ENCODE results near the gene LMAN1. TPM values are rescaled to one million over a fixed set of nuclear protein-coding genes. Genes with fewer than 3 reads are reported as not detected.

Gene LMAN1
- total RNA-seq, 3 donors from 2014 or later = 106 to 130 (median 116) TPM

DNA sequence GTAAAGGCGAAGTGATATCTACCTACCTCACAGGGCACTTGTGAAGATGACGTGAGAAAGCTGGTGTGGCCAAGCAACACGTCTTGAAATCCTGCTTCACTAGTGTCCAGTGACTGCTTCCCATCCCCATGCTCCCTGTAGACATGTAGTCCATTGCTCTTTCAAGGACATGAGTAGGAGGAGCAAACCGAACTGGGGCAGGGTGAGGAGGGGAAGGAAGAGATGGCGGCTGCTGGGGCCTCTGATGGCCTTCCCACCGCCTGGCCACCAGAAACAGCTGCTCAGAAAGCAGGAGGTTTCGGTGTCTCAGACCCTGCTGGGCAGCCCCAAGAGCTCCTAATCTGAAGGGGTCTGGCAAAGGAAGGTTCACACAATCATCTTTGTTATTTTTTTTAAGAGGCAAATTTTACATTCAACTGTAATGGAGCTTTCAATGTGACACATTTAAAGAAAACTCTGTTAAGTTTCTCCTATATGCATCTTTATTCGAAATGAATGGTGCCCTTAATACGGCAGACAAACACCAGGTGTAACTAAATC is 55.3 kb downstream of the LMAN1 start:
- Mint-ChIP-seq H3K4me1 (ENCODE audit: low read depth) (no peaks in the 10 kb centered on the region), H3K4me3 (no peak overlapping the region), H3K36me3 (ENCODE audit: insufficient read depth) (no peaks in the 10 kb centered on the region), H3K27me3 (ENCODE audit: low read depth) (peaks cover 26% of the 10 kb centered on the region), H3K9me3 (no peaks in the 10 kb centered on the region)
- DNase-seq = no peak
- no peak for ATAC-seq

DNA sequence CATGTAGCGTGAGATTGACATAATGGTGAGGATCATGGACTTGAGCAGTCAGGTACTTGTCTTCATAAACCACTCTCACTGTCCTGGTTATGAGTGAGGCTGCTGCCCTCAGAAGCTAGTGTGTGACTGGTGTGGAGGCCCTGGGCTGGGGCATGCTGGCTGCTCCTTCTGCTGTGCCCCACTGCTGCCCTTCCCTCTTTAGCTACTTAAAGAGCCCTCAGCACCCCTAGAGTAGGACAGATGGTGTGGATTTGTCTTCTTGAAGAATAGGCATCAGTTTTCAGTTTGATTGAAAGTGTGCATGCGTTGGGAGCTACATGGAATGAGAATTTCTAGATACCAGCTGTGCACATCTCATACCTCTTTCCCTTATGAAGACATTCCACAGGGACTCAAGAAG is 56.1 kb downstream of the LMAN1 start:
- no peaks in the 10 kb centered on the region for H3K9me3 Mint-ChIP-seq
- H3K4me1 Mint-ChIP-seq (ENCODE audit: low read depth) = no peaks in the 10 kb centered on the region
- H3K27me3 Mint-ChIP-seq (ENCODE audit: low read depth) = peaks cover 20% of the 10 kb centered on the region
- no peak overlapping the region for H3K4me3 Mint-ChIP-seq
- ATAC-seq (no peak), DNase-seq (no peak)
- no peaks in the 10 kb centered on the region for H3K36me3 Mint-ChIP-seq (ENCODE audit: insufficient read depth)

DNA sequence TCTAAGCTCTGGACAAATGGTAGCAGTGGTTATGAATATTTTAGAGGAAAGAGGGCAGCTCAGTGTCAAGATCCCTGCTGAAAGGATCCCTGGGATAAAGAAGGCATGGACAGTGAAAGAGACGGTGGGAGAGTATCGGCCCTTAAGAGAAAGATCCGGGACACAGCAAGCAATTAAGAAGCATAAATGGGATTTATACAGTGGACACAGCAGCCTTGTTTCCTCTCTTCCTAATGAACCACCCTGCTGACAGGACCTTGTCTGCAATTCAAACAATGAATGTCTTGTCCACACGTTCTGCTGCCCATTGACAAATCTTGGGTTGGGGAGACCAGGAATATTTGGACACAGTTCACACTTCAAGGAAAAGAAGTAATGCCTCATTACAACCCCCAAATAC is 57.1 kb downstream of the LMAN1 start:
- no peaks in the 10 kb centered on the region for H3K9me3 Mint-ChIP-seq
- H3K4me1 Mint-ChIP-seq (ENCODE audit: low read depth) = no peaks in the 10 kb centered on the region
- peaks cover 18% of the 10 kb centered on the region for H3K27me3 Mint-ChIP-seq (ENCODE audit: low read depth)
- H3K36me3 Mint-ChIP-seq (ENCODE audit: insufficient read depth) = no peaks in the 10 kb centered on the region
- H3K4me3 Mint-ChIP-seq = no peak overlapping the region
- no peak for DNase-seq
- ATAC-seq = no peak

DNA sequence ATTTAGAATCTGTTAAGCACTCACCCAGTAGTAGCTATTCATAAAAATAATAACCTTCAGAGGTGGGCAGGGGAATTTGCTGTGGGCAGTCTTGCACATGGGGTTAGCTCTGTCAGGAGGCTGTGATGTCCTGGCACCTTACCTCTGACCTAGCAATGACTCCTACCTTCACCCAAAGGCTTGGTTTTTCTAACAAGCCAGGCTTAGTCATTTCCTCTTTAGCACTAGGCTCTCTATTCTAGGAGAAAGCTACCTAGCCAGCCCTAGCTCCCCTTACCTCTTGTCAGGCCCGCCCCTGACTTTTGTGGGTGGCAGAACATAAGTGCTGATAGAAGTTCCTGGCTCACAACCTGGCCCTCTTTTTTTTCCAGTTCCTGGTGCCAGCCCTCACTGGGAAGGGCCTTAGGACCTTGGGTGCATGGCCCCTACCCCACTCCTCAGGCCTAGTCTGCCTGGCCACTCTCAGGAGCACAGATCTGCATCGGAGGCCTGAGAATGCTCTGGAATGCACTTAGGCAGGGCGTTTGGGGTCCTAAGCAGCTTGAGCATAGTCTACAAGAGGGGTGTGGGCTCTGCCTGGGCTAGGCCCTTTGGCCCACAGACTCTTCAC is 58.3 kb downstream of the LMAN1 start:
- no peak for DNase-seq
- no peaks in the 10 kb centered on the region for H3K9me3 Mint-ChIP-seq
- no peak overlapping the region for H3K4me3 Mint-ChIP-seq
- H3K27me3 Mint-ChIP-seq (ENCODE audit: low read depth) = peaks cover 13% of the 10 kb centered on the region
- H3K36me3 Mint-ChIP-seq (ENCODE audit: insufficient read depth) = no peaks in the 10 kb centered on the region
- no peaks in the 10 kb centered on the region for H3K4me1 Mint-ChIP-seq (ENCODE audit: low read depth)
- peak in 1 of 2 donors; percentile 58 for ATAC-seq

DNA sequence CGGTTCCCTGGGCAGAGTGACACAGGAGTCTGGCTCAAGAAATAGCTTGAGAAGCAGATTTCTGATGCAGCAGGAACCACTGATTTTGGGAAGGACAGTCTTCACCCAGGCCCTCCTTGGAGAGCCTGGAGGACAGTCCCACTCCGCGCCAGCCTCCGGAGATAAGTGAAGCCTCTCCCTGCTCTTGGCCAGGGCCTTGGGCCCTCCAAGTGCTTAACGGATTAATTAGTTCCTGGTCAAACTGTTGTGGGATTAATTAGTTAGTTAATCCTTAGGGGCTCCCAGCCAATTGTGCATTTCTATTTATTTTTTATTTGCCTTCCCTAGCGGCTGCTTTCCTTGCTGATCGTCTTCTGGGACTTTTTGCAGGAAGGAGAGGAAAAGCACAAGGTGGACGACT is 60.2 kb downstream of the LMAN1 start:
- no peaks in the 10 kb centered on the region for H3K9me3 Mint-ChIP-seq
- peaks cover 19% of the 10 kb centered on the region for H3K27me3 Mint-ChIP-seq (ENCODE audit: low read depth)
- no peaks in the 10 kb centered on the region for H3K36me3 Mint-ChIP-seq (ENCODE audit: insufficient read depth)
- DNase-seq = no peak
- ATAC-seq = no peak
- H3K4me3 Mint-ChIP-seq = no peak overlapping the region
- H3K4me1 Mint-ChIP-seq (ENCODE audit: low read depth) = no peaks in the 10 kb centered on the region

DNA sequence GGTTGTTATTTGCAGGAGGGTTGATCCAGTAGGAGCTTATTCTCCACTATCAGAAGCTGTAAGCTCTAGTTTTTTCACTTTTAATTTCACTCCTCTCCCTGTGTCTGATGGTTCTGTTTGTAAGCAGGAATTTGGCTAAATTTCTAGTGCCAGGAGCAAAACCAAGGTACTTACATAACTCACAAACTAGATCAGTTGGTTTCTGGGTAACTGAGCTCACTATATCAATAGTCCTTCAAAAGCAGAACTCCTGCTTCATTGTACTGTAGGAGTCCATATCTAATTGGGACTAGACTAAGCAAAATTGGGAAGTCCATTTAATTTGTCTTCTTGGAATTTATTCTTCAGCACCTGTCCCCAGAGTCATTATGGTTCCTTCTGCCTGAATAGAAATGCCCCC is 65.7 kb downstream of the LMAN1 start:
- ATAC-seq = no peak
- Mint-ChIP-seq H3K9me3 (no peaks in the 10 kb centered on the region), H3K4me1 (ENCODE audit: low read depth) (no peaks in the 10 kb centered on the region), H3K27me3 (ENCODE audit: low read depth) (peaks cover 30% of the 10 kb centered on the region), H3K36me3 (ENCODE audit: insufficient read depth) (no peaks in the 10 kb centered on the region), H3K4me3 (no peak overlapping the region)
- no peak for DNase-seq

DNA sequence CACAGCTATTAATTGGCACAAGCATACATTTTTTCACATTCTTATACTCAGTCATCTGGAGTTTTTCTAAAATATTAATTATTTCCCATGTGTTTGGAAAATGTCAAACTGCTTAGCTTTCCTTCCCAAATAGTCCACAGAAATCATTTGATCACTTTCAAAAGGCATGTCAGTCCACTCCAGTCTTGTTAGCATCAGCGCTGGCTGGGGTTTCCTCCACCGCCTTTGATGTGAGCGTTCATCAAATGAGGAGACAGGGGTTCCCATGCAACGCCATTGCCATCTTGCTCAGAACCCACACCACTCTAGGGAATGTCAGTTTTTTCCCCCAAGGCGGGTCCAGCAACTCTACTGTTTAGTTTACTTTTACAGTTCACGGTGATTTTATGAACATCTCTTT is 72.7 kb downstream of the LMAN1 start:
- ATAC-seq (no peak), DNase-seq (no peak)
- Mint-ChIP-seq H3K4me3 (no peak overlapping the region), H3K9me3 (no peaks in the 10 kb centered on the region), H3K36me3 (ENCODE audit: insufficient read depth) (no peaks in the 10 kb centered on the region), H3K27me3 (ENCODE audit: low read depth) (peaks cover 44% of the 10 kb centered on the region), H3K4me1 (ENCODE audit: low read depth) (no peaks in the 10 kb centered on the region)

DNA sequence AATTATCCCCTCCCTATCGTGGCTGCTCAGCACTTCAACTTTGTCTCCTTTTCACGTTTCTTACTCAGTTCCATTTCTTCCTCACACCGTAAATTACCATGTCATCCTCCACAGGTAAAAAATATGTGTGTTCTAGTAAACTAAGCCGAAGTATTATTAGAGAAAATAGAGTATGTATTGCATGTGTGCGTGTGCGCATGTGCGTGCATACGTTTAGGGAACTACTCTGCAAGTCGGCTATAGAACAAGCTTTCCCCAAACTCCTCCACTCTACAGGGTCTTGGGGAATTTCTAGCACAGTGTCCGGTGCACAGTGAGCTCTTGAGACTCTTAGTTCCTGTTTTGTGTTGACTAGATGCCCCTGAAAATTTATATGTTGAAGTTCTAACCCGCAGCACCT is 76.7 kb downstream of the LMAN1 start:
- Mint-ChIP-seq H3K9me3 (no peaks in the 10 kb centered on the region), H3K36me3 (ENCODE audit: insufficient read depth) (no peaks in the 10 kb centered on the region), H3K27me3 (ENCODE audit: low read depth) (peaks cover 61% of the 10 kb centered on the region), H3K4me1 (ENCODE audit: low read depth) (no peaks in the 10 kb centered on the region), H3K4me3 (no peak overlapping the region)
- DNase-seq (no peak), ATAC-seq (no peak)

DNA sequence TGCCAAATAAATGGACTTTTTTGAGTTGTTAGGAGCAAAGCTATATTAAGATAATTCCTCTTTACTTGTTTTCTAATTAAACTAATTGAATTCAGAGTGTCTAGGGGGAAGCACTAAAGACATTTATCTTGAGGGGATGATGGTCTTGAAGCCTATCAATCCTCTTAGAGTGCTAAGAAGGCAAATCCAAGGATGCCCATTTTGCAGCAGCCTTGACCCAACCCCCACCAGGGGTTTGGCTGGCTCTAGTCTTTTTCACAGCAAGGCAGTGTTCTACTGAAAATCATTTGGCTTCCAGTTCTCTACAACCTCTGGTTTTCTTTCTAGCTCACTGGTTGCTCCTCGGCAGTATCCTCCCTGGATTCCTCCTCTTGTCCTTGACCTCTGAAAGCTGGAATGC is 79.3 kb downstream of the LMAN1 start:
- H3K27me3 Mint-ChIP-seq (ENCODE audit: low read depth) = peaks cover 71% of the 10 kb centered on the region
- H3K36me3 Mint-ChIP-seq (ENCODE audit: insufficient read depth) = no peaks in the 10 kb centered on the region
- no peaks in the 10 kb centered on the region for H3K9me3 Mint-ChIP-seq
- peaks cover under 1% of the 10 kb centered on the region for H3K4me1 Mint-ChIP-seq (ENCODE audit: low read depth)
- no peak for ATAC-seq
- no peak for DNase-seq
- H3K4me3 Mint-ChIP-seq = no peak overlapping the region

DNA sequence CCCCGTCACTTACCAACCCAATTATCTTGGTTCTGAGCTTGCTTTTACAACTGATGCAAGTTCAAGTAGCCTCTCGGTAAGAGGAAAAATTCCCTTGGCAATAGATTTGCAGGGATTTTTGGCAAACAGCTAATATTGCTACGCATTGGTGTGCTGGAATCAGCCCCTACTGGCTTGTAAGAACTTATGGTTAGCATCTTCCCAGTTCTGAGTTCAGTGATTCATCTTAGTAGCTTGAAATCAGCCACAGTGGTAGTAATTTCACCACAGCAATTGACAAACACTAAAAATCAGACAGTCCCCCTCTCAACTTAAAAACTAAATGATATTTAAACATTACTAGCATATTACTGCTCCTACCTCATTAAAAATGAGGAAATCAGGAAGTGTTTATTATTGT is 79.9 kb downstream of the LMAN1 start:
- DNase-seq (no peak), ATAC-seq (no peak)
- peaks cover 4% of the 10 kb centered on the region for H3K4me1 Mint-ChIP-seq (ENCODE audit: low read depth)
- H3K27me3 Mint-ChIP-seq (ENCODE audit: low read depth) = peaks cover 72% of the 10 kb centered on the region
- no peaks in the 10 kb centered on the region for H3K9me3 Mint-ChIP-seq
- no peak overlapping the region for H3K4me3 Mint-ChIP-seq
- no peaks in the 10 kb centered on the region for H3K36me3 Mint-ChIP-seq (ENCODE audit: insufficient read depth)

DNA sequence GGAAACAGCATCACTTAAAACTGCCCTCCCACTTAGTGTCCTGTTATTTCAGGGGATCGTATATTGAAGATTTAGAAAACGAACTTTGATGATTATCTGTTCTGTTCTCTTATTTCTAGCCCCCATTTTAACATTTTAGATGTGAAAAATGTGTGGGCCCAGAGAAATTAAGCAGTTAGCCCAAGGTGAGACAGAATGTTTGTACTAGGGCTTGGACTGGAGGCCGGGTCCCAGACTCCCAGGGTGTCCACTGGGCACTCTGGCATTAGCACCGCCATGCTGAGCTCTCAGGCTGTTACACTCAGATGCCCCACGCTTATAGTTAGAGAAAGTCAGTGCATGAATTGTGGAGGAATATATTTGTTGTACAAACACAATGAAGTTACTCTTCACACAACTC is 80.3 kb downstream of the LMAN1 start:
- H3K36me3 Mint-ChIP-seq (ENCODE audit: insufficient read depth) = no peaks in the 10 kb centered on the region
- no peak overlapping the region for H3K4me3 Mint-ChIP-seq
- ATAC-seq (no peak), DNase-seq (no peak)
- peaks cover 4% of the 10 kb centered on the region for H3K4me1 Mint-ChIP-seq (ENCODE audit: low read depth)
- H3K9me3 Mint-ChIP-seq = no peaks in the 10 kb centered on the region
- peaks cover 72% of the 10 kb centered on the region for H3K27me3 Mint-ChIP-seq (ENCODE audit: low read depth)

Other genes starting within 250 kb of the LMAN1 start
- gene SEC11C, start 219.4 kb downstream of the LMAN1 start, total RNA-seq = 100 to 1,000 TPM; 126 to 152 (median 134) TPM
- not detected for gene GRP, start 139.1 kb downstream of the LMAN1 start, total RNA-seq
- not detected for gene RAX, start 85.8 kb downstream of the LMAN1 start, total RNA-seq
- not detected for gene CPLX4, start 40.6 kb downstream of the LMAN1 start, total RNA-seq